ENCODE data around the gene IRX3.

The IRX3 gene

DNA sequence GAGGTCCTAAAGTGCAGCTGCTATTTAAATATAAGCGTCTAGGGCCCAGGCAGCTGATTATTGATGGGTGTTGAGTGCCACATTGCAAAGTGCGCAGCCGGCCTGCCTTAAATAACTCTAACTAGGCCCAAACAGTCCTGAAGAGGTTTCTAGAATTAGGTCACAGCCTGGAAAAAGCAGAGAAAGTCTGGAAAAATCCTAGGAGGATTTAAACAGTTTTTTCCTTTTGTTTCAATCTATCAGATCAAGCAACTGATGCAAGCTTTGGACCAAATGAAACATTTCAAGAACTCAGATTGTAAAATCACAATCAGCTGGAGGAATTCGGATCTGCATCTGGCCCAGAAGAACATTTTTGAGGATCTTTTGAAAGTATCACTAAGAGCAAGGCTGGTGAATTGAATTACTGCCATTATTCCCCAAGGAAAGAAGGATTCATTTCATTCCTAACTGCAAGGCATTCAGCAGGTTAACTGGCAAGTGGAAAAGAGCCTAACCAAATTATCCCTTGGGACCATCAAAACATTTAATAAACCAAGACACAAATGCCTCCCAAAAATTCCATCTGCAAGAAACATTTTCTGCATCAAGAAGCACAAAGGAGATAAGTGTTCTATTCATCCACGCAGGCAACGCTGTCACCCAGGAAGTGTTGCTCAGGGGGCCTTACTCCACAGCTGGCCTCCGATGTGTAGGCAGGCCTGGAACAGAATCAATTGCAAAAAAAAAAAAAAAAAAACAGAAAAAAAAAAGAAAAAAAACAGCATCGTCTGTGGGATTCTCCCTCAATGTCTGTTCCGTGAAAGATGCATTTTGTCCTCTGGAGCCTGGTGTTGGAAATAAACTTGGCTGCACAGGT lies 46.1 kb downstream of the IRX3 start:
- Mint-ChIP-seq H3K4me3 (no peak overlapping the region), H3K36me3 (ENCODE audit: low read depth) (no peaks in the 10 kb centered on the region), H3K27me3 (ENCODE audit: low read depth) (peaks cover 7% of the 10 kb centered on the region), H3K27ac (no peak overlapping the region), H3K4me1 (ENCODE audit: low read depth) (no peaks in the 10 kb centered on the region), H3K9me3 (no peaks in the 10 kb centered on the region)

DNA sequence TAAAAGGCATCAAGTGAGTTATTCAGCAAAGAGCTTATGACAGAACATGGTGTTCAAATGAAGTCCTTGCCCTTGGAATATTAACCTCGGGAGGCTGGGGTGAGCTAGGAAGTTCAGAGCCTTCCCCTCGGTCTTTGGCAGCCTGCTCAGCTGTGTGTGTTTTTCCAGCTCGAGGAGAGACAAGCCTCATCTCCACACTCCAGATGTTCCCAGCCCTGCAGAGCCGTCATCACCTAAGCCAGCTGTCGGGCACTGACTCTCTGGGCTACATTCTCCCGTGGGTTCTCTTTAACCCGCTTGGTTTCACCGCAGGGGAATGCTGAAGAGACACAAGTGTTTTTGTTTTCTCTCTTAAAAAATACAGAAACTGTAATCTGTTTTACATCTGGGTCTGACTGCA lies 47.1 kb downstream of the IRX3 start:
- no peak overlapping the region for H3K4me3 Mint-ChIP-seq
- H3K4me1 Mint-ChIP-seq (ENCODE audit: low read depth) = no peaks in the 10 kb centered on the region
- no peaks in the 10 kb centered on the region for H3K9me3 Mint-ChIP-seq
- no peak overlapping the region for H3K27ac Mint-ChIP-seq
- peaks cover 7% of the 10 kb centered on the region for H3K27me3 Mint-ChIP-seq (ENCODE audit: low read depth)
- H3K36me3 Mint-ChIP-seq (ENCODE audit: low read depth) = no peaks in the 10 kb centered on the region

DNA sequence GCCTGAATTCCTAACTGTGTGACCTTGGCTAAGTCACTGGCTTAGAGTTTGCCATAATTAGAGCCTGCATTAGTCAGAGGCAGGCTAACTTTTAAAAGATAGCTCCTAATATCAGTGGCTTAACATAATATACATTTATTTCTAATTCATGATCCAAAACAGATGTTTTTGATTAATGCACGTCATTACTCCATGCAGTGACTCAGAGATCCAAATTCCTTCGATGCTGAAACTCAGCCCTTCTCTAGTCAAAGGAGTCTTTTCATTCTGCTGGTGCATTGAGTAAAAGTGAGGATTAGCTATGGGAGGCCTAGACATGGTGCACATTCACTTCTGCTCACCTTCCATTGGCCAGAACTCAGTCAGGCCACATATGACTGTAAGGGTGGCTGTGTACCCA lies 49.8 kb downstream of the IRX3 start:
- Mint-ChIP-seq H3K4me3 (no peak overlapping the region), H3K27ac (no peak overlapping the region), H3K9me3 (no peaks in the 10 kb centered on the region), H3K36me3 (ENCODE audit: low read depth) (no peaks in the 10 kb centered on the region), H3K27me3 (ENCODE audit: low read depth) (peaks cover 7% of the 10 kb centered on the region), H3K4me1 (ENCODE audit: low read depth) (no peaks in the 10 kb centered on the region)

DNA sequence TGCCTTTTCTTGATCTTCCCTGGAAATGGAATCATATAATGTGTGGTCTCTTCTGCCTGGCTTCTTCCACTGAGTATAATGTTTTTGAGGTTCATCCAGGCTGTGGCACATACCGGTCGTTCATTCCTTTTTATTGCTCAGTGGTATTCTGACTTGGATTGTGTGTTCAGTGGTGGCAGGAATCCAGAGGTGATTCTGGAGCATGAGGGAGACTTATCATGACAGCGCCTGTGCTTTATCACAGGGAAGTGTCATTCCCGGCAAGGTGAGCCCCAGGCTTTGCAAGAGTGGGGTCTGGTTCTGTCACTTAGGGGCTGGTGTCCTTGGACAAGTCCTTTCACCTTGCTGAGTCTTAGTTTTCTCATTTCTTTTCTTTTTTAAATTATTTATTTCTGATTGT lies 53.0 kb downstream of the IRX3 start:
- Mint-ChIP-seq H3K9me3 (no peaks in the 10 kb centered on the region), H3K27ac (no peak overlapping the region), H3K4me3 (no peak overlapping the region), H3K4me1 (ENCODE audit: low read depth) (no peaks in the 10 kb centered on the region), H3K36me3 (ENCODE audit: low read depth) (no peaks in the 10 kb centered on the region), H3K27me3 (ENCODE audit: low read depth) (peaks cover 7% of the 10 kb centered on the region)
